GM23248 (cell line): ENCODE results near the gene BCL2L13.

ENCODE experiments used
- EZH2 ChIP-seq: fragments of 200-600 bp; sonication (generic); IDR thresholded peaks from 2 replicates; pipeline ENCODE4 v1.6.1; 2018; ENCODE audit warnings: antibody characterized with exemption, mild to moderate bottlenecking; ENCODE audit not compliant: insufficient read depth, poor library complexity, severe bottlenecking
- EZH2phosphoT487 ChIP-seq: fragments of 200-600 bp; sonication (generic); IDR thresholded peaks from 2 replicates; pipeline ENCODE4 v1.6.1; 2018; ENCODE audit warnings: antibody characterized with exemption, moderate library complexity, mild to moderate bottlenecking, low read depth; ENCODE audit not compliant: insufficient read depth

- no peak for TF ChIP-seq EZH2
- TF ChIP-seq EZH2phosphoT487, result no peak
Measured at GRCh38 chr22:17774926-17775685, 136.5 kb downstream of the BCL2L13 start.
